GM21825 (cell line): ENCODE data around the gene FNDC3B.

ENCODE experiments used
- ATAC-seq: cut with Tn5 transposase; IDR thresholded peaks from one replicate; pipeline ENCODE4 v1.9.1; 2021; ENCODE audit warnings: mild to moderate bottlenecking, moderate library complexity; ENCODE audit not compliant: unreplicated experiment

FNDC3B gene

DNA sequence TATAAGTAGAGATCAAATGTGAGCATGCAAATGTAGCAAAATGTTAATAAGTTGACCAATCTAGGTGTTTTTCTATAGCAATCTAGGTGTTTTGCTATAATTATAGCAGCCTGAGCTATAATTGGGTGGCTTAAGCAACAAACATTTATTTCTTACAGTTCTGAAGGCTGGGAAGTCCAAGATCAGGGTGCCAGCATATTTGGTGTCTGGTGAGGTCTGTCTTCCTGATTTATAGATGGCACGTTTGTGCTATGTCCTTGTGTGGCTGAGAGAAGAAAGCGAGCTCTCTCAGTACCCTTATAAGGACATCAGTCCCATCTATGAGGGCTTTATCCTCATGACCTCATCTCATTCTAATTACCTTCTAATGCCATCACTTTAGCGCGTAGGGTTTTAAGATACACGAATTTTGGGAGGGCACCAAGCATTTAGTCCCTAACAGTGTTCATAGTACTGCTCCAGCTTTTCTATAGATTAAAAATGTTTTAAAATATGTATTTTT lies 237.8 kb downstream of the FNDC3B start:
- no peak for ATAC-seq

GRCh38 chr3:172279191-172279640 lies 239.8 kb downstream of the FNDC3B start:
- ATAC-seq: no peak

GRCh38 chr3:172279974-172280373 lies 240.6 kb downstream of the FNDC3B start:
- no peak for ATAC-seq

- ATAC-seq: no peak
These were observed 241.2 kb downstream of the FNDC3B start for GRCh38 chr3:172280406-172281051.

DNA sequence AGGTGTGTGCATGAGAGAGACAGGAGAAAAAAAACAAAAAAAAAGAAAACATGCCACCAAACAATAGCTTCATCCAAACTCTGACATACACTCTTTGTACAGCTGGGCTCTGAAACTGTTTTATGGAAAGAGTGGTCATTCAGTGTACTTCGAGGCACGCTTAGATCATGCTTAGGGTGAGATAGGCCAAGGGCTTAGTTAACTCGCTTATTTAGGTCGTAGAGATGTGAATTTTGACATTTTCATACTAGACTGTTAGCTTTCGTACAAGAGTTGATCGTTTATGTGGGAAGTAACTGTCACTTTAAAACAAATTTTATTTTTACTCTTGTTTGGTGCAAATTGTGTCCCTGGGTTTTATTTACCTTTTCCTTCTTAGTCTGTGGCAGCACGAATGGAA lies 242.5 kb downstream of the FNDC3B start:
- ATAC-seq: no peak

DNA sequence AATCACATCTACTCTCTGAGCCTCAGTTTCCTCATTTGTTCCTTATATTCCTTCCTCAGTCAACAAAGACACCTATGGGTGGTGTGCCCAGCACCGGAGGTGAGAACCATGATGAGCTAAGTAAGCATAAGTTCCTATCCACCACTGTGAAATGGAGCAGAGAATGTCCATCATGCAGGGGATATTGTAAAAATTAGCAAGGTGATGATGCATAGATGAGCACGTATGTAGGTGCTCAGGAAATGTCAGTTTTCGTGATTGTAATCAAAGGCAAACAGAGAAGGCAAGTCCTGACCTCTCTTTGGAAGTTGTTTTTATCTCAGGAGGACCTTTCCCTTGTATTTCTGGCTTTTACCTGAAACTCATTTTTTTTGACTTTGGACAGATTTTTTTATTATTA lies 243.5 kb downstream of the FNDC3B start:
- ATAC-seq: no peak

GRCh38 chr3:172283841-172284357 lies 244.5 kb downstream of the FNDC3B start:
- no peak for ATAC-seq

DNA sequence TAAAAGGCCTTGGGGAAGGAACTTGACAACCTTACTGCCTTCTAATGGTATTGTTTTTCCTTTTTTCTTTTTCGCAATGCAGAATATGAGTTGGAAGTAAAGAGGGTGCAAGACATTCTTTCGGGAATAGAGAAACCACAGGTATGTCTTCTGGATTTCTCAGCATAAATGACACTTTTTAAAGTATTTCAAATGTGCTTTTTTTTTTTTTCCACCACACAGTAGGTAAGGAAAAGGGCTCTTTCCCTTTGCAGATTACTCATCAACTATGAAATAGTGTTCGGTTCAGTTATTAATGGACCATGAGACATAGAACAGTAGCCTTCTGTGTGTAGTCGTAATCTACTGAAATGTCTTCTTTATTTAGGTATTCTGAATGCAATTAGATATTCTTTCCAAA lies 246.5 kb downstream of the FNDC3B start:
- ATAC-seq: no peak

DNA sequence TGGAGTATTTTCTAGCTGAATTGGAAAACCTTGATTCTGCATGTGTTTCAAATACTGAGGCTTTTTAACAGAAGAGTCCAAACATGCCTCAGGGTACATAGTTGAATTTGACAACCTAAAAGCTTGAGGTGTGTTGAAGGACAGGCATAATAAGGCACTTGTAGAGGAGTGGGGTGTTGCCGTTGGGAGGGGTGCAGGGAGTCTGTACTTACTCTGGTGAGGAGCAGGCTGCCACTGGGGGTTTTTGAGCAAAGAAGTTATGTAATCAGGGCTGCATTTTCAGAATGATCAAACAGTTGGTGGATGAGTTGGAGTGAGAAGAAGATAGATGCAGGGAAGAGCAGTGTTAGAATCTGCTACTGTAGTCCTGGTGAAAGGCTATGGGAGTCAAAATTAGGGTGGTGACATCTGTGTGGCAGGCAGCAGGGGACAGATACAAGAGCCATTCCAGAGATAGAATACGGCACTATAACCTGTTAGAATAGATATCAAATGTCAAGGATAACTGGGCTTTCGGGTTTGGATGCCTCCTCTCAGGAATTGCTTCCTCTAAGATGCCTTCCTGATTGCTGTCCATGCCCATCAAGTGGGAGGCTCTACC lies 247.3 kb downstream of the FNDC3B start:
- ATAC-seq: no peak

- ATAC-seq: no peak
These were observed 248.6 kb downstream of the FNDC3B start for GRCh38 chr3:172287937-172288477.

DNA sequence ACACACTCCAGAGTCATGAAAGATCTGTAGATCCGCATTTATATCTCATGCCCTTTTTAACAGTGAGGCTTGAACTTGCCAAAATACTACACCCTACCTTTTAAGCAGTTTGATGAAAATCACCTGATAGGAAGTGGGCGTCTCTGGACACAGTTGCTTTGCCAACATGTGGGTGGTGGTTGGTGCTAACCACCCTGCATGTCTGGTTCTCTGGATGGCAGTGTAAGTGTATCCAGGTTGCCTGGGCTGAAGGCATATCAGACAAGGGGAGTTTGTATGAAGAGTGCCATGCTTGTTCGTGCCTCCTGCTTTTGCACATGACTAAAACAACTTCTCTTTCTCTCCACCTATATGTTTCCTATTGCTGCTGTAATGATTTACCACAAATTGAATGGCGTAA lies 249.3 kb downstream of the FNDC3B start:
- no peak for ATAC-seq

DNA sequence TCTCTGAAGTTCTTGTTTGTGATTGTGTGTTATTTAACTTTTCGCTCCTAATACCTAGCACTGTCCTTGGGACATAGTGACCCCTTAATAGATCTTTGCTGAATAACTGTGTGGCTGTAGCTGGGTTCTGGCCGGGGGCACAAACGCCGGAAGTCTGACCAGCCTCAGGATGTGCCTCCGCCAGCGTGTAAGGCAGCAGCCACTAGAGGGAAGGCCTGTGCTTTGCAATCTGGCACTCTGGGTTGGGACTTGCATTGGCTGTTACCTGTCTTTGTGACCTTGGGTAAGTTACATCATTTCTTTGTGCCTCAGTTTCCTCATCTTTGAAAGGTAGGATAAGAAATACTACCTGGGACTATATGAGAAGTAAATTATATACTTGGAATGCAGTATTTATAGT lies 250.2 kb downstream of the FNDC3B start:
- ATAC-seq: peak; percentile 66

GRCh38 chr3:172290457-172290856 lies 251.1 kb downstream of the FNDC3B start:
- ATAC-seq: no peak

- no peak for ATAC-seq
These were observed 252.3 kb downstream of the FNDC3B start for GRCh38 chr3:172291650-172292049.

DNA sequence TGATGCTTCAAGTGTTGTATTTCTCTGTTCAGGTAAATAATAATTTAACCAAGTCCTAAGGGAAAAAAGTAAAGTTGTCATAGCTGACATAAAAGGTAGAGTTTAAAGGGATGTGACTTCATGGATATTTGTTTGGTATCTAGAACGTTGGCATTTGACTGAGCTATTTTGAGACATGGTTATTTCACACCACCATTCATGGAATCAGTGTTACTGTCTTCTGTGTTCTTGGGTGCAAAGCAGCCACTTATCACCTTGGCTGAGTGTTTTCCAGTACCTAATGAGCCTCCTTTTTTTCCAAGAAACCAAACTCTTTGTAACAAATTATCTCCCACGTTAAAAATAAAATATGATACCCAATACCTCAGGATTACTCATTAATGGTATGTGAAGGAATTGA lies 253.0 kb downstream of the FNDC3B start:
- ATAC-seq: no peak

DNA sequence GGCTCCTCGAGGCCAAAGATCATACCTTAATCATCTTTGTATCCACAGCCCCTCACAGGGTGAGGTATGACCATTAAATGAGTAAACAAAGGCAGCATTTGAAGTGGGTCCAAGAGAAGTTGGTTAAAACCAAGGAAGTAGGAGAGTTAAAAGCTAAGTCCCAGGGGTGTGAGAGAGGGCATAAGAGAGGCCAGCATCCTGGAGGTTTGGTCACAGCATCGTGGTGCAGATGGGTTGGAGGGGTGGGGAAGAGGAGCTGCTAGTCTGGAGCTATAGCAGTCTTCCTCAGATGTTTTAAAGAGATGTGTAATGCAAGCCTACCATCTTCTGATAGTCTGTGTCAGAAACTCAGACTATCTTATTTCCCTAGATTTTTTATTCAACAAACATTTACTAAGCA lies 253.7 kb downstream of the FNDC3B start:
- ATAC-seq: no peak

DNA sequence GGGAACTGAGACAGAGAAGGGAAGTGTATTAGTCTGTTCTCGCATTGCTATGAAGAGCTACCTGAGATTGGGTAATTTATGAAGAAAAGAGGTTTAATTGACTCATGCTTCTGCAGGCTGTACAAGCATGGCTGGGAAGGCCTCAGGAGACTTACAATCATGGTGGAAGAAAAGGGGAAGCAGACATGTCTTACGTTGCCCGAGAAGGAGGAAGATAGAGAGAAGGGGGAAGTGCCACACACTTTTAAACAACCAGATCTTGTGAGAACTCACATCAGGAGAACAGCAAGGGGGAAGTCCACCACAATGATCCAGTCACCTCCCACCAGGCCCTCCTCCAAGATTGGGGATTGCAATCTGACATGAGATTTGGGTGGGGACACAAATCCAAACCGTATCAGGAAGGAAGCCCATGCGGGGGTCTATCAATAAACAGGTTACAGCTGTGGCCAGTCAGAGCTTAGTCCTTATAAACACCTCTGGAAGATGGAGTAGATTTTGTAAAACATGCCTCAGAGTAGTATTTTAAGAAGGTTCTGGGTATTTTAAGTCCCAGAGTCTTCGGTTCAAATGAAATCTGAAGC lies 254.9 kb downstream of the FNDC3B start:
- ATAC-seq: no peak

DNA sequence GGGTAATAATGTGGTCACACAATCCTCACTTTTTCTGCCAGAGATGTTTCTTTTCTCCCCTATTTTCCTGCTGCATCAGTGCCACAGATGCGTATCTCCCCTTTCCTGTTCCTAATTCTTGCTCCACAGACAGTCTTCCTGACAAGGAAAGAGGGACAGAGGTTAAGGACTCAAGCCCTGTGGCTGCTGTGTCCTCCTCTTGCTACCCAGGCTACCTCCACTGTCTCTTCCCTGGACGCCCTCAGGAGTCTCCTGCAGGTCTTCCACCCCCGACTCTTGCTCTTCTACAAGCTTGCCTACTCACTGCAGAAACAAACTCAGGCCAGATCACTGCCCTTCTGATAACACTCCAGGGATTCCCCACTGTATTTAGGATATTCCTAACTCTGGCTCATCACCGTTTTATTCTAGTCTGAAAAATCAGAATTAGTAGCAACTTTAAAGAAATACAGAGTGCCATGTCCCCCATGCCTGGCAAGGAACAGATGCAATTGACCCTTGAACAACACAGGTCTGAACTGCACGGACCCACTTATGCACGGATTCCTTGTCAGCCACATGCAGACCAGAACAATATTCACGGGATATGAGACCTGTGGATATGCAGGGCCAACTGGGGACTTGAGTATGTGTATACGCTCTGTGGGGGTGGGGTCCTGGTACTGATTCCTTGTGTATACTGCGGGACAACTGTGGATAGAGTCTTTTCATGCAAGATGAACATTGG lies 257.0 kb downstream of the FNDC3B start:
- ATAC-seq: no peak

DNA sequence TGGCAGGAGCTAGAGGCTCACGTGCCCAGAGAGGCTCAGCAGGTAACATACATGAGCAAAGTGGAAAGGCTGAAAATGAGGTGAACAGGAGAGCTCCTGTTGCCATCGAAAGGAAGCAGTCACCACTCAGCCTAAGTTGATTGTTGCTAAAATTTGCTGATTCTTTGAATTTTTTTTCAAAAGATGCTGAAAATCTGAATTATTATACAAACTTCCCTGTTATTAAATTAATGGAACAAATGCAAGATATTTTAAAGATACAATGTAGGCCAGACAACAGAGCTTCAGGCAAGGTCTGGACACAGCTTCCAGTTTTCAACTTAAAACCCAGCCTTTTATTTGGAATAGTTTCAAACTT lies 257.6 kb downstream of the FNDC3B start:
- no peak for ATAC-seq

- no peak for ATAC-seq
These were observed 258.9 kb downstream of the FNDC3B start for GRCh38 chr3:172298247-172298646.

- ATAC-seq: no peak
These were observed 260.8 kb downstream of the FNDC3B start for GRCh38 chr3:172300187-172300586.
